Ascending aorta (tissue), 2 donors: Measurements from ENCODE around the gene VTA1. TPM values are rescaled to one million over a fixed set of nuclear protein-coding genes. Genes with fewer than 3 reads are reported as not detected.

ENCODE experiments used
- DNase-seq, 2 donors: peaks; one replicate each; pipeline ENCODE4 v3.0.0-alpha.2; 2019; ENCODE audit warnings: low spot score in 2 of 2
- H3K27ac ChIP-seq, 2 donors: fragments of 200-600 bp; sonication (generic); one replicate each; pipeline ENCODE4 v1.5.1; 2016 to 2017; ENCODE audit warnings: mild to moderate bottlenecking in 1 of 2
- H3K27me3 ChIP-seq: fragments of 200-600 bp; sonication (generic); one replicate; pipeline ENCODE4 v1.5.1; 2017
- H3K36me3 ChIP-seq, 2 donors: fragments of 200-600 bp; sonication (generic); one replicate each; pipeline ENCODE4 v1.5.1; 2016
- H3K4me1 ChIP-seq, 2 donors: fragments of 200-600 bp; sonication (generic); one replicate each; pipeline ENCODE4 v1.5.1; 2016 to 2017; ENCODE audit warnings: mild to moderate bottlenecking in 1 of 2
- H3K4me3 ChIP-seq, 2 donors: fragments of 200-600 bp; sonication (generic); one replicate each; pipeline ENCODE4 v1.5.1; 2016 to 2017; ENCODE audit warnings: mild to moderate bottlenecking in 1 of 2
- H3K9me3 ChIP-seq, 2 donors: fragments of 200-600 bp; sonication (generic); one replicate each; pipeline ENCODE4 v1.5.1; 2016
- intact Hi-C: fragments of 100-400 bp; cut with DNase I; formaldehyde crosslinking; loops from one replicate; pipeline ENCODE4 v1.15.1; 2023
- total RNA-seq: library from RNA; depleted of rRNA; stranded (reverse); fragments of >200 nt; gene quantifications from one replicate; pipeline ENCODE4 v1.1.0, GENCODE V29; 2016
- TF ChIP-seq, protein P1 (sequence below), 3 experiments: fragments of 200-600 bp in 2 of 3; fragments of 450-650 bp in 1 of 3; sonication (generic) in 2 of 3; IDR thresholded peaks; one replicate each; pipeline ENCODE4 v1.5.1; 2016 to 2019; ENCODE audit warnings: antibody characterized with exemption in 3 of 3, mild to moderate bottlenecking in 1 of 3, moderate library complexity in 1 of 3

The VTA1 gene
- total RNA-seq, 1 donor from 2014 or later: 21.3 TPM

DNA sequence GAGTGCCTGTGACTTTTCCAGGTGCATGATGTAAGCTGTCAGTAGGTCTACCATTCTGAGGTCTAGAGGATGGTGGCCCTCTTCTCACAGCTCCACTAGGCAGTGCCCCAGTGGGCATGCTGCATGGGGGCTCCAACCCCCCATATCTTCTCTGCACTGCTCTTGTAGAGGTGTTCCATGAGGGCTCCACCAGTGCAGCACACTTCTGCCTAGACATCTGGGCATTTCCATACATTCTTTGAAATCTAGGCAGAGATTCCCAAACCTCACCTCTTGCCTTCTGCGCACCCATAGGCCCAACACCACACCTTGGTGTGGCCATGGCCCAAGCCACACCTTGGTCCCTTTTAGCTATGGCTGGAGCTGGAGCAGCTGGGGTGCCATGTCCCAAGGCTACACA is 66.3 kb downstream of the VTA1 start:
- Histone ChIP-seq H3K4me1 (no peaks in the 10 kb centered on the region), H3K27me3 (no peaks in the 10 kb centered on the region), H3K4me3 (no peak overlapping the region), H3K27ac (no peak overlapping the region), H3K36me3 (peaks cover 5 to 25% of the 10 kb centered on the region in 2 donors), H3K9me3 (no peaks in the 10 kb centered on the region)
- intact Hi-C loops: no loop called here
- TF ChIP-seq, protein P1, sequence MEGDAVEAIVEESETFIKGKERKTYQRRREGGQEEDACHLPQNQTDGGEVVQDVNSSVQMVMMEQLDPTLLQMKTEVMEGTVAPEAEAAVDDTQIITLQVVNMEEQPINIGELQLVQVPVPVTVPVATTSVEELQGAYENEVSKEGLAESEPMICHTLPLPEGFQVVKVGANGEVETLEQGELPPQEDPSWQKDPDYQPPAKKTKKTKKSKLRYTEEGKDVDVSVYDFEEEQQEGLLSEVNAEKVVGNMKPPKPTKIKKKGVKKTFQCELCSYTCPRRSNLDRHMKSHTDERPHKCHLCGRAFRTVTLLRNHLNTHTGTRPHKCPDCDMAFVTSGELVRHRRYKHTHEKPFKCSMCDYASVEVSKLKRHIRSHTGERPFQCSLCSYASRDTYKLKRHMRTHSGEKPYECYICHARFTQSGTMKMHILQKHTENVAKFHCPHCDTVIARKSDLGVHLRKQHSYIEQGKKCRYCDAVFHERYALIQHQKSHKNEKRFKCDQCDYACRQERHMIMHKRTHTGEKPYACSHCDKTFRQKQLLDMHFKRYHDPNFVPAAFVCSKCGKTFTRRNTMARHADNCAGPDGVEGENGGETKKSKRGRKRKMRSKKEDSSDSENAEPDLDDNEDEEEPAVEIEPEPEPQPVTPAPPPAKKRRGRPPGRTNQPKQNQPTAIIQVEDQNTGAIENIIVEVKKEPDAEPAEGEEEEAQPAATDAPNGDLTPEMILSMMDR (IDR thresholded peaks at IDR 0.05): no peak
- DNase-seq: no peak

DNA sequence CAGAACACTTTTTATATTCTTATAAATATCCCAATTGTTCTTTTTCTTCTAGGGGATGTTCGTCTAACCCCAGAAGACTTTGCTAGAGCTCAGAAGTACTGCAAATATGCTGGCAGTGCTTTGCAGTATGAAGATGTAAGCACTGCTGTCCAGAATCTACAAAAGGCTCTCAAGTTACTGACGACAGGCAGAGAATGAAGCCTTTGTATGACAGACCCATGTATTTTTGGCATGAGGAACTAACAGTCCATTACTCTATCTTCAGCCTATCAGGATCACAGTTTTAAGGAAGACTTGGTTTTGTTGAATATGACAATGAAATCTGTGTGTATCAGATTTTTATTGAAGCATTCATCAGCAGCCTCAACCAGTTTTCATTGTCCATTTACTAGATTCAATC is 71.4 kb downstream of the VTA1 start:
- Histone ChIP-seq H3K4me3 (no peak overlapping the region), H3K4me1 (no peaks in the 10 kb centered on the region), H3K27me3 (no peaks in the 10 kb centered on the region), H3K36me3 (peaks cover 16 to 19% of the 10 kb centered on the region in 2 donors), H3K9me3 (no peaks in the 10 kb centered on the region), H3K27ac (no peak overlapping the region)
- intact Hi-C loops: no loop called here
- no peak for DNase-seq
- TF ChIP-seq, protein P1 (IDR thresholded peaks at IDR 0.05): no peak

DNA sequence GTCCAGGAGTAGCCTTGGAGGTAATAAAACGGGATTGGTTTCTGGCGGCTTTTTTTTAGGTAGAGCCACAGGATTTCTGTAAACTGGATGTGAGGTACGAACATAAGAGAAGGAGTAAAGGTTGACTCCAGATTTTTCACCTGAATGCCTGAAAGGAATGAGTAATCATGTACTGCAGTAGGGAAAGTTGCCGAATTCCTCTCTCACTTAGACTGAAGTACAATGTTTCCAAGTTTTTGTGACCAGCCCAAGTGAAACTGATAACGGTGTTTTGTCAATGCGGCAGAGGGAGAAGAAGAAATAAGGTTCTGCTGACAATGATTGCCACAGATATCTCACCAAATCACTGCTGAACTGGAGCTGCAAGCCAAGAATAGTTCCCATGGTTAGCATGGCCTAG is 75.0 kb downstream of the VTA1 start:
- no peak for DNase-seq
- H3K4me1 ChIP-seq: no peaks in the 10 kb centered on the region
- intact Hi-C loops: no loop called here

DNA sequence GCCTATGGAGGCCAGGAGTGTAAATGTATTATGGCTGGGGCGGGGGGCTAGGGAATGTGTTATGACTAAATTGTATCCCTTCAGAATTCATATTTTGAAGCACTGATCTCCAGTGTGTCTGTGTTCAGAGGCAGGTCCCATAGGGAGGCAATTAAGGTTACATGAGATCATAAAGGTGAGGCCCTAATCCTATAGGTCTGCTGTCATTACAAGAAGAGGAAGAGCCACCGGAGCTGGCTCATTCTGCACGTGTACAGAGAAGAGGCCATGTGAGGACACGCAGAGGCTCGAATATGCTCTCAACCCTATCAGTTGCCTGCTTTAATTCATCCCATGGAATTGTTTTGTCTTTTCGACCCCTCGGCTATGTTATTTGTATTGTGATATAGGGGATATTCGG is 76.9 kb downstream of the VTA1 start:
- peaks cover 5 to 9% of the 10 kb centered on the region in 2 donors for H3K36me3 ChIP-seq
- no peak overlapping the region for H3K27ac ChIP-seq
- intact Hi-C loops: no loop called here
- no peaks in the 10 kb centered on the region for H3K4me1 ChIP-seq
- no peaks in the 10 kb centered on the region for H3K9me3 ChIP-seq
- no peaks in the 10 kb centered on the region for H3K27me3 ChIP-seq
- DNase-seq: no peak
- TF ChIP-seq, protein P1 (IDR thresholded peaks at IDR 0.05): no peak
- no peak overlapping the region for H3K4me3 ChIP-seq

More for the DNA sequence above, 75.0 kb downstream of the VTA1 start:
- Histone ChIP-seq H3K36me3 (peaks cover 12% of the 10 kb centered on the region in 2 donors), H3K27ac (no peak overlapping the region), H3K4me3 (no peak overlapping the region), H3K27me3 (no peaks in the 10 kb centered on the region), H3K9me3 (no peaks in the 10 kb centered on the region)
- TF ChIP-seq, protein P1 (IDR thresholded peaks at IDR 0.05): no peak

DNA sequence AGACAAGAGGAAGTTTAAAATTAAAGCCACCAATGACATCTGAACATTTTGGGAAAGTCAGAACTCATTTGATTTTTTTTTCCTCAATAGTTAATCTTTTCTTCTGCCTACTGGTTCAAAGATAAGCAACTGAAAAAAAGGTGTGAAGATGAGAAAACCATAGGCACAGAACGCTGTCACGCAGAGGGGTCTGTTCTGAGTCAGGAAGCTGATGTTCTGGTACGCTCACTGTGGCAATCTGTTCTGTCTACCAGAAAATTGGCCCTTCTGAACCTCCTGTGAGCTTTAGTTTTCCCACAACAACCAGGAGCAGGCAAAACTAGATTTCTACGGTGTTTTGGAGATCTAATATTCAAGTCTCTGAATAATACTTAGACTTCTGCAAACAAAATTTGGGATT is 78.1 kb downstream of the VTA1 start:
- intact Hi-C loops: no loop called here
- TF ChIP-seq, protein P1 (IDR thresholded peaks at IDR 0.05): no peak
- Histone ChIP-seq H3K27ac (no peak overlapping the region), H3K4me1 (no peaks in the 10 kb centered on the region), H3K27me3 (no peaks in the 10 kb centered on the region), H3K36me3 (peaks cover 0 to 2% of the 10 kb centered on the region in 2 donors), H3K9me3 (no peaks in the 10 kb centered on the region), H3K4me3 (no peak overlapping the region)
- DNase-seq: no peak

DNA sequence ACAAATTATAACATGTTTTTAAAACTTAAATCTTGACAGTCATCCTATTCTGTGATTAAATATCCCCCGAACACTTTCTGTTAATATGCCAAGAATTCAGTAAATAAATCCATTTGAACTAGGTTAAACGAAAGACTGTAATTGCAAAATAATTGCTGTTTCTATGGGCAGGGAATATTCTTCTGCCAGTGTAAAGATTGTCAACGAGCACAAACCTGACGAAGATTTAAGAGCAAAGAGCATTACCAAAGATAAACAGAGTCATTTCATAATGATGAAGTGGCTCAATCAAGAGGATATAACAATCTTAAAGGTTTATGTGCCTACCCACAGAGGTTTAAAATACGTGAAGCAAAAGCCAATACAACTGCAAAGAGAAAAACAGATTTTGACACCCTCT is 78.5 kb downstream of the VTA1 start:
- intact Hi-C loops: no loop called here
- no peaks in the 10 kb centered on the region for H3K27me3 ChIP-seq

More for the DNA sequence above, 78.5 kb downstream of the VTA1 start:
- TF ChIP-seq, protein P1 (IDR thresholded peaks at IDR 0.05): no peak
- DNase-seq: no peak
- Histone ChIP-seq H3K36me3 (no peaks in the 10 kb centered on the region), H3K9me3 (no peaks in the 10 kb centered on the region), H3K4me1 (no peaks in the 10 kb centered on the region), H3K4me3 (no peak overlapping the region), H3K27ac (no peak overlapping the region)
